T-cell (primary cell): ENCODE measurements around the gene ESPN. TPM values are rescaled to one million over a fixed set of nuclear protein-coding genes. Genes with fewer than 3 reads are reported as not detected.

ENCODE experiments used
- ATAC-seq, 4 experiments: fragments of 200-7000 bp in 3 of 4; fragments of 150-1000 bp in 1 of 4; cut with Tn5 transposase; replicated peaks in 1 of 4; 1 replicate in 3 of 4; 2 replicates in 1 of 4; pipeline ENCODE4 v1.10.0; 2021; ENCODE audit warnings: moderate library complexity in 3 of 4, mild to moderate bottlenecking in 2 of 4, moderate number of reproducible peaks in 1 of 4
- CTCF ChIA-PET, 2 donors: fragments of 300-600 bp; sonication (Branson Sonifier 250); formaldehyde crosslinking; loops; one replicate each; lab custom pipeline; 2022; ENCODE audit warnings: antibody characterized with exemption in 2 of 2; lab: Charles Lee
- POLR2A ChIA-PET, 2 donors: fragments of 300-600 bp; sonication (Branson Sonifier 250); formaldehyde crosslinking; loops; one replicate each; lab custom pipeline; 2022; ENCODE audit warnings: antibody characterized with exemption in 2 of 2; lab: Charles Lee
- DNase-seq, 35 experiments: peaks; one replicate each; pipeline versions ENCODE4 v3.0.0 to v3.0.0-alpha.2; 2013 to 2023
- H3K27ac ChIP-seq: one replicate; pipeline ENCODE4 v1.5.1; 2013; ENCODE audit warnings: low read length
- H3K27me3 ChIP-seq, 2 experiments: replicated peaks in 1 of 2; 1 replicate in 1 of 2; 2 replicates in 1 of 2; pipeline versions ENCODE4 v1.6.1 to v1.7.0; 2013; ENCODE audit warnings: low read length in 1 of 2, mixed read lengths in 1 of 2; ENCODE audit not compliant: control insufficient read depth in 2 of 2, insufficient read depth in 2 of 2; ENCODE audit errors: extremely low read depth in 1 of 2
- H3K36me3 ChIP-seq, 2 donors: 1 replicate in 1 of 2; 2 replicates in 1 of 2; pipeline versions ENCODE4 v1.6.1 to v1.7.0; 2013; ENCODE audit warnings: low read length in 1 of 2; ENCODE audit not compliant: control insufficient read depth in 2 of 2, insufficient read depth in 1 of 2; ENCODE audit errors: extremely low read depth in 1 of 2
- H3K4me1 ChIP-seq, 2 experiments: 1 replicate in 1 of 2; 2 replicates in 1 of 2; pipeline versions ENCODE4 v1.6.1 to v1.7.0; 2013; ENCODE audit warnings: low read length in 2 of 2, mixed read lengths in 1 of 2; ENCODE audit not compliant: insufficient read depth in 2 of 2, control insufficient read depth in 1 of 2; ENCODE audit errors: extremely low read depth in 1 of 2
- H3K4me3 ChIP-seq, 2 donors: 1 replicate in 1 of 2; 2 replicates in 1 of 2; pipeline versions ENCODE4 v1.5.1 to v1.7.0; 2013; ENCODE audit warnings: mild to moderate bottlenecking in 2 of 2, low read length in 1 of 2, moderate library complexity in 1 of 2; ENCODE audit not compliant: control insufficient read depth in 1 of 2; ENCODE audit errors: extremely low read depth in 1 of 2
- H3K9me3 ChIP-seq: 2 replicates; pipeline ENCODE4 v1.7.0; 2013
- H3K27ac Mint-ChIP-seq, 2 donors: one replicate each; pipeline ENCODE4 v1.8.0; 2020 to 2021; ENCODE audit warnings: mild to moderate bottlenecking in 2 of 2, mixed read lengths in 2 of 2
- H3K27me3 Mint-ChIP-seq, 2 donors: one replicate each; pipeline ENCODE4 v1.8.0; 2021 to 2022; ENCODE audit warnings: mixed read lengths in 2 of 2
- H3K36me3 Mint-ChIP-seq: one replicate; pipeline ENCODE4 v1.8.0; 2021; ENCODE audit warnings: mixed read lengths
- H3K4me1 Mint-ChIP-seq, 3 donors: one replicate each; pipeline ENCODE4 v1.8.0; 2020 to 2022; ENCODE audit warnings: mixed read lengths in 3 of 3, mild to moderate bottlenecking in 1 of 3
- H3K4me3 Mint-ChIP-seq, 3 donors: one replicate each; pipeline ENCODE4 v1.8.0; 2020 to 2022; ENCODE audit warnings: mild to moderate bottlenecking in 3 of 3, mixed read lengths in 3 of 3, moderate library complexity in 3 of 3
- H3K9me3 Mint-ChIP-seq, 3 donors: one replicate each; pipeline ENCODE4 v1.8.0; 2020 to 2022; ENCODE audit warnings: mixed read lengths in 3 of 3
- WGBS: methylation state at CpG from one replicate; pipeline ENCODE4 v1.1.5; 2013; ENCODE audit warnings: missing lambda C conversion rate; ENCODE audit not compliant: insufficient coverage; 5-methylcytosine and 5-hydroxymethylcytosine counted together
- total RNA-seq, 35 experiments: library from RNA in 6 of 35; stranded (reverse) in 6 of 35; fragments of 120-200 nt in 1 of 35; gene quantifications; one replicate each; pipeline versions ENCODE4 v1.2.1 to v1.2.4 and lab custom pipeline; 2013 to 2026

ESPN gene
- total RNA-seq, 5 donors from 2014 or later (not counting 1 experiment from before 2014, with no cell fraction given) = 2.1 to 9.2 (median 6.2) TPM

DNA sequence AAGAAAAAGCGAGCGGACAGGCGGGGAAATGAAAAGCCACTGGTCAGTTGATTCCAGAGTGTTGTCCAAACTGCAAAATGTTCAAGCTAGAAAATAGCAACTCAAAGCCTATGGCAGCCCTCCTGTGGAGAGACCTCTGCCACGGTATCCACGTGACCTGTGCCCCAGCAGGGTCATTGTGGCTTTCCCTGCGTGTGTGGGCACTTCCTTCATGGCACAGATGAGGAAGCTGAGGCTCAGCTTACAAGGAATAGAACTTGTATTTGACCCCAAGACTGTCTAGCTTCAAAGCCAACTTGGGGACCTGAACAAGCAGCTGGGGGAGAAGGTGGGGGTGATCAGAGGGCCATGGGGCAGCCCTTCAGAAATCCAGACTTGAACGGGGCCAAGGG is 82.5 kb downstream of the ESPN start:
- no peak overlapping the region for H3K27ac Mint-ChIP-seq
- no peaks in the 10 kb centered on the region for H3K36me3 Mint-ChIP-seq
- ATAC-seq = no peak

DNA sequence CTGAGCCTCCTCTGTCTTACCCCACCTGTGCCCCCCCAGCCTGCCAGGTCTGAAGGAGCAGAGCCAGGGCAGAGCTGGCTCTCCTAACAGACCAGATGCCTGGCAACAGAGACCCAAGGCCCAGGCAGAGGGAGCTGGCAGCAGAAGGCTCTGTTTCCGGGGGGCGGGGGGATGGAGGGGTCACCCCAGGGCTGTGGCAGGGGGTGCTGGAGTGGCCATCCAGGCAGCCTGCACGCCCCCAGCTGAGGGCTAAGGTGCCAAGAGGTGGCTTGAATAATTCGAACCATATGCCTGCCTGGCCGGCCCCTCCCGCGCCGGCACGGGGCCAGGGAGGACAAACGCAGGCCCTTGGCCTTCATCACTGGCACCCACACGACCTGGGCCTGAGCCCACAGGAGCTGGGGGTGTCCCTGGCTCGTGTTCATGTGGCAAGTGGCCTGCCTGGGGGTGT is 82.9 kb downstream of the ESPN start:
- Histone ChIP-seq H3K4me3 (no peak overlapping the region), H3K4me1 (no peaks in the 10 kb centered on the region), H3K27ac (no peak overlapping the region), H3K9me3 (no peaks in the 10 kb centered on the region), H3K27me3 (peaks cover 0 to 52% of the 10 kb centered on the region in 2 experiments), H3K36me3 (no peaks in the 10 kb centered on the region)
- DNase-seq (no peak), ATAC-seq (no peak)
- no peak overlapping the region for H3K27ac Mint-ChIP-seq
- POLR2A ChIA-PET = no interaction called here
- WGBS = 77% methylated on average over 12 of the region's 12 CpGs
- CTCF ChIA-PET = no interaction called here
- no peaks in the 10 kb centered on the region for H3K36me3 Mint-ChIP-seq
- no peak overlapping the region for H3K4me3 Mint-ChIP-seq
- no peaks in the 10 kb centered on the region for H3K9me3 Mint-ChIP-seq
- H3K27me3 Mint-ChIP-seq = peaks cover 6 to 9% of the 10 kb centered on the region in 2 donors
- H3K4me1 Mint-ChIP-seq = no peaks in the 10 kb centered on the region

More for the DNA sequence above, 82.5 kb downstream of the ESPN start:
- Histone ChIP-seq H3K27ac (no peak overlapping the region), H3K36me3 (no peaks in the 10 kb centered on the region), H3K27me3 (peaks cover 0 to 55% of the 10 kb centered on the region in 2 experiments), H3K9me3 (no peaks in the 10 kb centered on the region), H3K4me3 (no peak overlapping the region), H3K4me1 (no peaks in the 10 kb centered on the region)
- ChIA-PET POLR2A (no interaction called here), CTCF (no interaction called here)
- Mint-ChIP-seq H3K27me3 (peaks cover 6 to 9% of the 10 kb centered on the region in 2 donors), H3K4me3 (no peak overlapping the region), H3K9me3 (no peaks in the 10 kb centered on the region), H3K4me1 (no peaks in the 10 kb centered on the region)
- 49% methylated on average over 6 of the region's 7 CpGs for WGBS
- no peak for DNase-seq

DNA sequence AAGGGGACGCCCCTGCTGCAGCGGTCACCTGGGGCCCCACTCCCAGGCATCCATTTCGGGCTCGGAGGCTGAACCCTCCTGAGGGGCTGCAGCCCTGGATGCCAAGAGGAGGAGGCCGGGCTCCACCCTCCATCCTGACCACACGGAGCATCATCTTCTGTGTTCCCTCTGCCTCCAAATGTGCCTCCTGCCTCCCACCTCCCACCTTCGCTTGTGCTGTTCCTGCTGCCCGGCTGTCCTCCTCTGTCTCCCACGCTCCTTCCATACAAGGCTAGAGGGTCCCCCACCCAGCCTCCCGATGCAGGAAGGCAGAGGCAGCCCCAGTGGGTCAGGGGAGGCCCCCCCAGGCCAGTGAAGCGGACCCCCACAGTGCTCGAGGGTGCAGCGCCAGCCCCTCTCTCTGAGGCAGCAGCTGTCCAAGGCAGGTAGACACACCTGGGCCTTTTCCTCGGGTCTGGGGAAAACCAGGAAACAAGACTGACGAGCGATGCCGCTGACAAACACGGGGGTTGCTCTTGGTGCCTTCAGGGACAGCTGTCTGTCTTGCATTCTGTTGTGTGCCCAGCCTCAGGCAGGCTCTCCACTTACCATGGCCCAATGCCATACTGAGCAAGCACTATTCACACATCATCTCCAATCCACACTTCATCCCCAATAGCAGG is 83.7 kb downstream of the ESPN start:
- no peak overlapping the region for H3K4me3 Mint-ChIP-seq
- H3K4me1 Mint-ChIP-seq = no peaks in the 10 kb centered on the region
- no peak overlapping the region for H3K4me3 ChIP-seq
- ChIA-PET CTCF (interaction anchor here in 1 of 2 donors (0.6 kb wide), 1 partner anchor 29 kb away, joined by 6 read pairs; no protein-coding TSS in a partner anchor), POLR2A (no interaction called here)
- H3K27ac Mint-ChIP-seq = no peak overlapping the region
- no peaks in the 10 kb centered on the region for H3K9me3 Mint-ChIP-seq
- H3K27me3 Mint-ChIP-seq = peaks cover 6 to 9% of the 10 kb centered on the region in 2 donors
- DNase-seq (no peak), ATAC-seq (no peak)
- H3K27ac ChIP-seq = no peak overlapping the region
- H3K36me3 Mint-ChIP-seq = no peaks in the 10 kb centered on the region
- no peaks in the 10 kb centered on the region for H3K4me1 ChIP-seq
- H3K9me3 ChIP-seq = no peaks in the 10 kb centered on the region
- no peaks in the 10 kb centered on the region for H3K36me3 ChIP-seq
- 77% methylated on average over 13 of the region's 18 CpGs for WGBS
- H3K27me3 ChIP-seq = peaks cover 0 to 49% of the 10 kb centered on the region in 2 experiments

DNA sequence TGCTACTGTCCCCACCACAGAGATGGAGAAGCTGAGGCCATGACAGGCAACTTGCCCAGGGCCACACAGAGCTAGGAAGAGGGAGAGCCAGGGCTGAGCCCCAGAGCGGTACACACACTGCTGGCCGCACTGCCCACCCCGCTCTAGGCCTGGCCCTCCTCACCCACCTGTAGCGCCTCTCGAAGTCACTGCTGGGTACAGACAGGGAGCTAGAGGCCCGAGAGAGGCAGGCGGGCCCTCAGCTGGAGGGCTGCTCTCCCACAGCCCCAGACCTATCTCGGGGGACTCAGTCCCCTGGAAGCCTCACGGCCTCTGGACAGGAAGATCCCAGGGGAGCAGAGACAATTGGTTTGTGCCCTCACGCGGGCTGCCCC is 84.2 kb downstream of the ESPN start:
- H3K4me1 Mint-ChIP-seq = no peaks in the 10 kb centered on the region
- no peak for DNase-seq
- ATAC-seq = no peak
- Histone ChIP-seq H3K36me3 (no peaks in the 10 kb centered on the region), H3K9me3 (no peaks in the 10 kb centered on the region), H3K4me3 (no peak overlapping the region), H3K27ac (no peak overlapping the region), H3K27me3 (peaks cover 0 to 49% of the 10 kb centered on the region in 2 experiments), H3K4me1 (no peaks in the 10 kb centered on the region)
- H3K36me3 Mint-ChIP-seq = no peaks in the 10 kb centered on the region
- ChIA-PET CTCF (interaction anchor here in 1 of 2 donors (0.6 kb wide), 1 partner anchor 29 kb away, joined by 6 read pairs; no protein-coding TSS in a partner anchor), POLR2A (no interaction called here)
- no peak overlapping the region for H3K27ac Mint-ChIP-seq
- 85% methylated on average over 11 of the region's 11 CpGs for WGBS
- H3K27me3 Mint-ChIP-seq = peaks cover 6 to 9% of the 10 kb centered on the region in 2 donors
- H3K9me3 Mint-ChIP-seq = no peaks in the 10 kb centered on the region
- H3K4me3 Mint-ChIP-seq = no peak overlapping the region

DNA sequence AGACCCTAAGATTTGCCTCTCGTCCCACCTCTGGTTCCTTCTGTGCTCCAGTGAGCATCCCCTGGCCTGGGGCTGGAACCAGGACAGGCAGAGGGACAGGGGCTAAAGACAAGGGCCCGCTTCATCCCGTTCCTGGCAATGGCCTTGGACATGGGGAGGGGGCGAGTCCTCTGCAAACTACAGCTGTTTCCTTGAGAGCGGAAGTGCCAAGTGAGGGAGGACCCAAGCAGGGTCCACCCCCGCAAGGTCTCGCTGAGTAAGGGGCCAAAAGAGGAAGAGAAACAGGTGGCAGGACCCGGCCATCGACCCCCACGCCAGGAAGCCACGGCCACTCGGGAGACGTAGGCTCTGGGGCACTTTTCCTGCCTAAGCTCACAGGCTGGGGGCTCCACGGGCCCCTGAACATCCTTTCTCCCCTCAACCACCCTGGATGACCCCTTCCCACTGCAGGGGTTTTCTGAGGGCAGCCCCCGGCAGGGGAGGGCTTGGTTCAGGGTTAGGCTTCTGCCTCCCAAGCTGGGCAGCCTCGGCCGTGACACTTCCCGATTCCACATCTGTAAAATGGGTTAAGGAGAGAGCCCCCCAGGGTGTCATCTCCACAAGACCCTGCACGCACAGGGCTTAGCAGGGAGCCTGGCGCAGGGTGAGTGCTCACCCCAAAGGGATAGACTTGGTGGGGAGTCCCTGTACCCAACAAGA is 84.8 kb downstream of the ESPN start:
- H3K27ac ChIP-seq = no peak overlapping the region
- peaks cover 6 to 9% of the 10 kb centered on the region in 2 donors for H3K27me3 Mint-ChIP-seq
- DNase-seq (no peak), ATAC-seq (no peak)
- no peak overlapping the region for H3K4me3 ChIP-seq
- no peaks in the 10 kb centered on the region for H3K36me3 Mint-ChIP-seq
- POLR2A ChIA-PET = no interaction called here
- 61% methylated on average over 13 of the region's 20 CpGs for WGBS
- H3K9me3 ChIP-seq = no peaks in the 10 kb centered on the region
- CTCF ChIA-PET = no interaction called here
- H3K4me3 Mint-ChIP-seq = no peak overlapping the region
- no peaks in the 10 kb centered on the region for H3K9me3 Mint-ChIP-seq
- H3K27ac Mint-ChIP-seq = no peak overlapping the region
- no peaks in the 10 kb centered on the region for H3K36me3 ChIP-seq
- no peaks in the 10 kb centered on the region for H3K4me1 ChIP-seq
- H3K4me1 Mint-ChIP-seq = no peaks in the 10 kb centered on the region
- H3K27me3 ChIP-seq = peaks cover 0 to 49% of the 10 kb centered on the region in 2 experiments

DNA sequence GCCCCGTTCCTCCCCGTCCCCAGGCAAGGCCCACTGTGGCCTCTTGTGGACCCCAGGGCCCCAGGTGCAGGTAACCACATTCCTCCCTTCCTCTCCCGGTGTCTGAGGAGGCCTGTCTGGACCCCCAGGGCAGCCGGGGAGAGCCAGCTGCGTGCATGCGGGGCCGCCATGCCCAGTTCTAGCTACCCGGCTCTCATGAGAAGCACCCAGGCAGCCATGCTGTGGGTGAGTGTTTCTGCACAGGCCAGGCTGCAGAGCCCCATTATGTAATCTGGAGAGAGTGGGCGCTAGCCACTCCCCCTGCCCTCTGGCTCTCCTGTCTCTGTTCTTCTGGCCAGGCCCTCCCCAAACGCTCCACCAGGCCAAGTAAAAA is 85.3 kb downstream of the ESPN start:
- no peak overlapping the region for H3K4me3 ChIP-seq
- no peak overlapping the region for H3K27ac Mint-ChIP-seq
- no peaks in the 10 kb centered on the region for H3K4me1 ChIP-seq
- WGBS = 68% methylated on average over 8 of the region's 10 CpGs
- H3K4me3 Mint-ChIP-seq = no peak overlapping the region
- no peak overlapping the region for H3K27ac ChIP-seq
- ATAC-seq = no peak
- no peak for DNase-seq
- H3K36me3 ChIP-seq = no peaks in the 10 kb centered on the region
- CTCF ChIA-PET = no interaction called here
- H3K27me3 ChIP-seq = peaks cover 0 to 46% of the 10 kb centered on the region in 2 experiments
- peaks cover 6 to 9% of the 10 kb centered on the region in 2 donors for H3K27me3 Mint-ChIP-seq
- POLR2A ChIA-PET = no interaction called here
- no peaks in the 10 kb centered on the region for H3K9me3 Mint-ChIP-seq
- H3K4me1 Mint-ChIP-seq = no peaks in the 10 kb centered on the region
- no peaks in the 10 kb centered on the region for H3K36me3 Mint-ChIP-seq
- no peaks in the 10 kb centered on the region for H3K9me3 ChIP-seq
